Stimulated activated memory B cell treated with anti-CD40 and anti-IgM and Interleukin-4, amounts not matched to agents 10 μg/mL and 1 μg/mL and 100 μg/mL, for 72 hours (primary cell): ENCODE data around the gene PDZD7.

ENCODE experiments used
- ATAC-seq: fragments of 150-1000 bp; cut with Tn5 transposase; 2 replicates; pipeline ENCODE4 v1.10.0; 2021
- H3K27ac Mint-ChIP-seq: one replicate; pipeline ENCODE4 v1.8.0; 2022; ENCODE audit warnings: mild to moderate bottlenecking, mixed read lengths
- H3K27me3 Mint-ChIP-seq: one replicate; pipeline ENCODE4 v1.8.0; 2022; ENCODE audit warnings: mixed read lengths
- H3K36me3 Mint-ChIP-seq: one replicate; pipeline ENCODE4 v1.8.0; 2022; ENCODE audit warnings: mixed read lengths
- H3K4me1 Mint-ChIP-seq: one replicate; pipeline ENCODE4 v1.8.0; 2022; ENCODE audit warnings: mixed read lengths
- H3K4me3 Mint-ChIP-seq: one replicate; pipeline ENCODE4 v1.8.0; 2022; ENCODE audit warnings: mild to moderate bottlenecking, moderate library complexity, mixed read lengths
- H3K9me3 Mint-ChIP-seq: one replicate; pipeline ENCODE4 v1.8.0; 2022; ENCODE audit warnings: mixed read lengths

PDZD7 gene

DNA sequence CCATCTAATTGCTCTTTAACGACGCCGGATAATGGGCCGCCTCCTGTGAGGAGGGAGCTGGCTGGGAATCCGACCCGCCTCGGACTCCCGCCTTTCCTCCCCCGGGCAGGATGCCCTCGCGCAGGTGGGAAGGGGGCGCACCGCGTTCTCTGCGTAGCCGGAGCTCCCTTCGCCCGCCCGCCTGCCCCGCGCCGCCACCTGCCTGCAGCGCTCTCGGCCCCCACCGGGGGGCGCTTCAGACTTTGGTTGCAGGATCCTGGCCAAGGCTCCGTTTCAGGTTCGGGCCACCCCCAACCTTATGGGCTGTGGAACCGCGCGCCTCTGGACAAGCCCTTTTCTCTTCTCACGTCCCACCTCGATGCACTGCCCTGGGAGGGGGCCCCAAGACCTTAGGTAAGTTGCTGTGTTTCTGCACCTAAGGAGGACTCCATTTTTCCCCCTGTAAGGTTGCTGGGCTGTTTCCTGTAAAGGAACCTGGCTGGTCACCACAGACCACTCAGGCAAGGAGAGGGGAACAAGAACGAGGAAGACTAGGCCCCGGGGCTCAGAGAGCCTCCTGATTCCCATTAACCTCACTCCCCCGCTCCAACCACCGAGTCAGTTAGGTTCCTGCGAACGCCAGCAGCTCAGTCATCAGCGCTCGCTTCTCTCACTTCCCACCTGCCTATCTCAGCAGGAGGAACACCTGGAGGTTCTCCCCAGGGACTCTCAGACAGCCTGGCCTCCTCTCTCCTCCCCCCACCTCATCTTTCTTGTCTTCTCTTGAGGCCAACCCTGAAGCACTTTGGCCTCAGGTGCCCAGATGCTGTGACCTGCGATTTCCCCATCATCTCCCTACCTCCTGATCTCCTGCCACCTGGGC lies 19.5 kb upstream of the PDZD7 start:
- H3K27me3 Mint-ChIP-seq: peaks cover 58% of the 10 kb centered on the region
- H3K9me3 Mint-ChIP-seq: no peaks in the 10 kb centered on the region
- peak; percentile 64 for ATAC-seq
- peaks cover 31% of the 10 kb centered on the region for H3K4me1 Mint-ChIP-seq
- H3K27ac Mint-ChIP-seq: no peak overlapping the region
- H3K4me3 Mint-ChIP-seq: peak overlapping the region; percentile 64
- no peaks in the 10 kb centered on the region for H3K36me3 Mint-ChIP-seq

DNA sequence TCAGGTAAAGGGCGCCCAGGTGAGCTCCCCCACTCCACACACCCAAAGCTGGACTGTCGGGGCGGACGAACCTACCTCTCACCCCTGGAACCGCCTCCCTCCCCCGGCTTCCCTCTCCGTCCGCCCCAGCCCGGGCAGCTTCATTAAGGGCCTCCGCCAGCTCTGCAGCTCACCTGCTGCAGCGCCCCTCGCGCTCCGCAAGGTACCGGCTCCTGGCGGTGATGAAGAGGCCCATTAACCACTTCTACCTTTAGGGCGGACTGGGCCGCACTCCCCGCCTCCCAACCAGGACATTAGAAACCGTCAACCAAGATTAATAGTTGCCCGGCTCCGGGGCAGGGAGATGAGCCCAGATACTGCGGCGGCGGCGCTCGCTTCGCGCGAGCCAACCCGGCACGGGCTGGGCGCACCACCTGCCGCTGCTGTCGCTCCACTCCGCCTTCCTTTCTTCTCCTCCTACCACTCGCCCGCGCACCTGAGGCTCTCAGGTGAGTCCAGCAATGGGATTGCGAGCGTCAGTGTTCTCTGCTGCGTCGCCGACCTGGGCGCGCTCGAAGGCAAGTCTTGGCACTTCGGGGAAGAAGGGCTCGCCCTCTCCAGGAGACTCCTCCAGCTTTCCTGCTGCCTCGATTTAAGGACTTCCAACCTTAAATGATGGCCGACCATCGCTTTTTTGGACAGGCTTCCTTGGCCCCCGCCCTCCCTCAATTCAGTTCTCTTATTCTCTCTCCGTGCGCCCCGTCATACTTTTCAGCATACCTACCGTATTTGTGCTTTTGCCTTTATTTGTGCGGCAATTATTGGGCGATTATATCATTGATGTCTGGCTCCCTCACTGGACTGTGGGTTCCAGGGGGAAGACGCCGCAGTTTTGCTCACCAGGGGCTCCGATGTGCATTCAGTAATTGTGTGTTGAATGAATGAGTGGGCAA lies 17.3 kb upstream of the PDZD7 start:
- ATAC-seq: no peak
- H3K27me3 Mint-ChIP-seq: peaks cover 58% of the 10 kb centered on the region
- no peak overlapping the region for H3K4me3 Mint-ChIP-seq
- peaks cover 35% of the 10 kb centered on the region for H3K4me1 Mint-ChIP-seq
- no peaks in the 10 kb centered on the region for H3K9me3 Mint-ChIP-seq
- H3K27ac Mint-ChIP-seq: no peak overlapping the region
- H3K36me3 Mint-ChIP-seq: no peaks in the 10 kb centered on the region

DNA sequence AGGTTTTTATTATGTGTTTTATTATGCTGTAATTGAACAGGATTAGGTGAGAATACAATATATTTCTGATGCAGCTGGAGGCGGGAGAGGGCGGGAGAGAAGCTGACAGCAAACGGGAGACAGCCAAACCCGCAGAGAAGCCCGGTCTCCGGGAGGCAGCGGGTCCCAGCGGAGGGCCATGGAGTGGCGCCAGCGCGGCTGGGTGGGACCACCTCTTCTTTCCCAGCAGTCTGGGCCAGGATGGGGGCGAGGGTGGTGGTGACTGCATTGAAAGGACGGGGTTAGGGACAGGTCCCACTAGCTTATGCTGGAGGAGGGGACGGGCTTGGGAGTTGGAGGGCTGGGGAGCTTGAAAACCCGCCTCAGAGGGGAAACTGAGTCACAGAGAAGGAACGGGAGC lies 16.3 kb upstream of the PDZD7 start:
- Mint-ChIP-seq H3K4me3 (no peak overlapping the region), H3K27ac (no peak overlapping the region)

DNA sequence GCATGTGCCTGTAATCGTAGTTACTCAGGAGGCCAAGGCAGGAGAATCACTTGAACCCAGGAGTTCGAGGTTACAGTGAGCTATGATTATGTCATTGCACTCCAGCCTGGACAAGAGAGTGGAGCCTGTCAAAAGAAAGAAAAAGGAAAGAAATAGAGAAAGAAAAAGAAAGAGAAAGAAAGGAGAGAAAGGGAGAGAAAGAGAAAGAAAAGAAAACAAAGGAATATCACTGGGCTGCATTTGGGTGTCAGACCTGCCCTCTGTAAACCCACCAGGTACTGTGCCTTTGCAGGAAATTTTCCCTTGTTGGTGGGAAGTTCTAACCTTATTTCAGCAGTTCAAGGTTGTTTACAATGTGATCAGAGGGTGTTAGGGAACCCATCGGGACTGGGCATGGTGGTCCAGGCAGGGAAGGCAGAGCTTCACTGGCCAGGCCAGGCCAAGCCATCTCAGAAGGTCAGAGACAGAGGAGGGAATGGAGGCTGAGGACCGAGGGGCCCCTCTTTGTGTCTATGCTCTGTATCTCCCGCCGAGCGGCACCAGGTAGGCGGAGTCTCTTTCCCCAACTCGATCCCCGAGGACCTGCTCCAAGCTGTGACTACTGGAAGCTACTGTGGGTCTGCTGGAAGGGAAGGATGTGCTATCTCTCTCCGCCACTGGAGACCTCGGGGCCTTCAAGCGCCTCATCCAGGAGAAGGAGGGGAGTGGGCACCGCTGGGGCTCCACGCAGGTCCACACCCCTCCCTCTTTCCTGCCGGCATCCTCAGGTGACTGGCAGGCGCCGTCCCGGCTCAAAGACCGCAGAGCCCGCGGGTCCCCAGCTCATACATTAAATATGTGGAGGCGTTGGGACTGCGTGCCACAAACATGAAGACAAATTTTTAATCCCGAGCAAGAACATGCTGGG lies 15.7 kb upstream of the PDZD7 start:
- H3K27me3 Mint-ChIP-seq: peaks cover 58% of the 10 kb centered on the region
- H3K36me3 Mint-ChIP-seq: no peaks in the 10 kb centered on the region
- H3K4me3 Mint-ChIP-seq: no peak overlapping the region
- H3K4me1 Mint-ChIP-seq: peaks cover 48% of the 10 kb centered on the region
- no peaks in the 10 kb centered on the region for H3K9me3 Mint-ChIP-seq
- ATAC-seq: no peak
- H3K27ac Mint-ChIP-seq: no peak overlapping the region

More for the DNA sequence above, 16.3 kb upstream of the PDZD7 start:
- no peaks in the 10 kb centered on the region for H3K9me3 Mint-ChIP-seq
- no peaks in the 10 kb centered on the region for H3K36me3 Mint-ChIP-seq
- H3K4me1 Mint-ChIP-seq: peaks cover 45% of the 10 kb centered on the region
- no peak for ATAC-seq
- H3K27me3 Mint-ChIP-seq: peaks cover 58% of the 10 kb centered on the region

DNA sequence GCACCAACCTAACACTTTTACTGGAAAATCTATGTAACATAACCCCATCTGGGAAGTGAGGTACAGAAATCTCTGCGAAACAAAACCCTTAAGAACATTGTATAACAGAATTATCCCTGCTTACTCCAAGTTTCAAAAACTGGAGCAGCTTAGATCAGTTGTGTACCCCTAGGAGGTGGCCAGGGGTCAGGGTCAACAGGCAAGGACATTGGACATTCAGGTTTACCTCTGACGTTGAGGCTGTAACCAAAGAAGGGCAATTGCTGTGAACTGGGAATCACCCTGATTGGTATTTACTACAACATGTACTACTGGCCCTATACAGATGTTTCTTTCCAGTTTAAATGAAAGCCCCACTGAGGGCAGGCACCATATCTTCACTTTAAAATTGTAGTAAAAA lies 13.2 kb upstream of the PDZD7 start:
- Mint-ChIP-seq H3K4me3 (no peak overlapping the region), H3K4me1 (peaks cover 36% of the 10 kb centered on the region), H3K9me3 (no peaks in the 10 kb centered on the region), H3K27me3 (peaks cover 33% of the 10 kb centered on the region), H3K36me3 (no peaks in the 10 kb centered on the region), H3K27ac (no peak overlapping the region)
- ATAC-seq: no peak

DNA sequence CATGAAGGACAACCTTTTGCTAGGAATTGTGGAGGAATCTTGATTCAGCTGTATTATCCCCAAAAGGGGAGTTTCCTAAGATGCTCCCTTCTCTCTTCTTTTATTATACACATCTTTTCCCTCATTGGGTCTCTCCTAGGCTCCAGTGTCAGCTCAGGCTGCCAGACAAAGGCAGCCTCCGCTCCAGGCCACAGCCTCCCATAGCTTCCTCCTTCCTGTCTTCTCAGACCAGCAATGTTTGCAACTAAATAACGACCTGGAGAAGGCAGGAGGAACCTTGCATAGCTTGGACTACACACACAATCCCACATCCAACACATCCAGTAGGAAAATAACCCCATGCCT lies 12.4 kb upstream of the PDZD7 start:
- H3K4me1 Mint-ChIP-seq: peaks cover 28% of the 10 kb centered on the region
- peak overlapping the region; percentile 94 for H3K4me3 Mint-ChIP-seq
- peaks cover 25% of the 10 kb centered on the region for H3K27me3 Mint-ChIP-seq
- H3K9me3 Mint-ChIP-seq: no peaks in the 10 kb centered on the region
- peaks cover 4% of the 10 kb centered on the region for H3K36me3 Mint-ChIP-seq
- no peak for ATAC-seq
- peak overlapping the region; percentile 95 for H3K27ac Mint-ChIP-seq

DNA sequence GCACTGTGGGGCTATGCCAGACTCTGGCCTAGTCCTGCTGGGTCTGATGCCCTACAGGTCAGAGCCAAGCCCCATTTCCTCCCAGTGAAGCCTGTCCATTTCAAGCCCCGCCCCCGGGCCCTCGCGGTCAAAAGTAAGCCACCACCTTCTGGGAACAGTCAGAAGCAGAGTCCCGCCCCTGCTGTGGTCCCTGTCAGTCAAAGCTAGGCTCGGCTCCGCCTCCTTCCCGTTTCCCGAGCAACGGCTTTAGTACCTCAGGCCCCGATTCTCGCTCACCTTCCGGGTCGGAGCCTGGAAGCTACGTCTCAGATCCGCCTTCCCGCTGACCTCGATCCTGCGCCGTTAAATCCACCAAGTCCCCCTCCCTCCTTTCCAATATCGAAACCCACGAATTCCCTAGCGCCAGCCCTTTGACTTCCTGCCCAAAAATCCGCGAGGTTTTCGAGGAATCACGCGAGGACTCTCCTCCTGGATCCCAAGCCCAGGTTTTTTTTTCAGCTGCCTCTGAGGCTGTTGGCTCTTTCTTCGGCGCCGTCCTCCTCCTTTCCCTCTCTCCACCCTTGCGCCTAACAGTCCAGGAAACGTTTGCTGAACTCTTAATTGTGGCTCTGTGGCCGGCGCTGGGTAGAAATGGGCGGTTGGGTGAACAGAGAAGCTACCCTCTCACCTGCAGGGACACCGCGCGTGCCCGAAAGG lies 11.9 kb upstream of the PDZD7 start:
- H3K4me3 Mint-ChIP-seq: peak overlapping the region; percentile 94
- H3K9me3 Mint-ChIP-seq: no peaks in the 10 kb centered on the region
- peak overlapping the region; percentile 95 for H3K27ac Mint-ChIP-seq
- H3K4me1 Mint-ChIP-seq: peaks cover 25% of the 10 kb centered on the region
- peaks cover 20% of the 10 kb centered on the region for H3K27me3 Mint-ChIP-seq
- peaks cover 9% of the 10 kb centered on the region for H3K36me3 Mint-ChIP-seq
- peak; percentile 96 for ATAC-seq

DNA sequence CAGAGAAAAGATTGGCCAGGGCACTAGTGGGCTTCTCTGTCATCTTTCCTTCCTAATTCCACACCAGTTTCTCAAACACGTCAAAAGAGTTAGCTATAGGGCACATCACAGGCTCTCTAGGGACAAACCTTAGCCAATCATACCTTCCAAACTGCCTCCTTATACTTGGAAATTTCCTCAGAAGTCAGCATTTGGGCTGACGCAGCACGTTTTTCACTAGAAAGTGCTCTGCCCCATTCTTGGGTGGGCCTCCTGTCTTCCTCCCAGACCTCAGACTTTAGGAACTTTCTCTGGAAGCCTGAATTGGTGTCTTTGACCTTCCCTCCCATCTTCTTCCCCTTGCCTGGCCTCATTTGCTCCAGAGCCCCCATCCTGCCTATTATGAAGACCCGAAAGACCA lies 11.2 kb upstream of the PDZD7 start:
- no peak for ATAC-seq
- H3K4me3 Mint-ChIP-seq: peak overlapping the region; percentile 94
- H3K4me1 Mint-ChIP-seq: peaks cover 25% of the 10 kb centered on the region
- H3K9me3 Mint-ChIP-seq: no peaks in the 10 kb centered on the region
- H3K36me3 Mint-ChIP-seq: peaks cover 16% of the 10 kb centered on the region
- peak overlapping the region; percentile 95 for H3K27ac Mint-ChIP-seq
- peaks cover 13% of the 10 kb centered on the region for H3K27me3 Mint-ChIP-seq

DNA sequence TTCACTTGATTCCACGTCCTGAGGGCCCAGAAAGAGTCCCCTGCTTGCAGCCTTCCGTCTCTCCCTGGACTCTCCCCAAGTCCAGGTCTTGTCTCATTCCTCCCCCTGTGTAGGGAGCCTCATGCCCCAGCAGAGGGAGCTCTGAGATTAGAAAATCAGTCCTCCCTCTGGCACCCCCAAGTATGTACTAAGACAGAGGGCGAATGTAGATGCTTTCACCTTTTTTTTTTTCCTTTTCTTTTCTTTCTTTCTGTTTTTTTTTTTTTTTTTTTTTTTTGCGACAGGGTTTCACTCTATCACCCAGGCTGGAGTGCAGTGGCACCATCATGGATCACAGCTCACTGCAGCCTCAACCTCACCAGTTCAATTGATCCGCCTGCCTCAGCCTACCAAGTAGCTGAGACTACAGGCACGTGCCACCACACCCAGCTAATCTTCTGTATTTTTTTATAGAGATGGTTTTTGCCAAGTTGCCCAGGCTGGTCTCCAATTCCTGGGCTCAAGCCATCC lies 10.4 kb upstream of the PDZD7 start:
- H3K27ac Mint-ChIP-seq: no peak overlapping the region
- H3K36me3 Mint-ChIP-seq: peaks cover 24% of the 10 kb centered on the region
- H3K9me3 Mint-ChIP-seq: no peaks in the 10 kb centered on the region
- H3K27me3 Mint-ChIP-seq: peaks cover 5% of the 10 kb centered on the region
- H3K4me1 Mint-ChIP-seq: peaks cover 25% of the 10 kb centered on the region
- ATAC-seq: peak; percentile 83
- no peak overlapping the region for H3K4me3 Mint-ChIP-seq

DNA sequence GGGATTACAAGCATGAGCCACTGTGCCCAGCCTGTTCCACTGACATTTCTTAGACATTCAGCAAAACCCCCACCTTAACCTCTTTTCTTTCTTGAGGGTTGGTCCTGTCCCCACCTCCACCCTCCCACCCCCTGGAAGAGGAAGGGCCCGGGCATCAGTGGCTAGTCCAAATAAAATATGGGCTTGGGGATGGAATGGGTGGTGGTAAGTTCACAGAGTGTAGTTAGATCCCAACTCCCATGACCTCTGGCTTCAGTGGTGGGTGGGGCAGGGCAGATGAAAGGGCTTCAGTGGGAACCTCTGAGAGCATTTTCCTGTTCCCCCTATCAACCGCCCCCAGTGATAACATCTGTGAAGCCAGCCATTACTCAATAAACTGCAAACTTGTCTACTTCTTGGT lies 9.9 kb upstream of the PDZD7 start:
- Mint-ChIP-seq H3K27me3 (peaks cover under 1% of the 10 kb centered on the region), H3K27ac (no peak overlapping the region), H3K9me3 (no peaks in the 10 kb centered on the region), H3K36me3 (peaks cover 28% of the 10 kb centered on the region), H3K4me3 (no peak overlapping the region), H3K4me1 (peaks cover 25% of the 10 kb centered on the region)
- no peak for ATAC-seq

DNA sequence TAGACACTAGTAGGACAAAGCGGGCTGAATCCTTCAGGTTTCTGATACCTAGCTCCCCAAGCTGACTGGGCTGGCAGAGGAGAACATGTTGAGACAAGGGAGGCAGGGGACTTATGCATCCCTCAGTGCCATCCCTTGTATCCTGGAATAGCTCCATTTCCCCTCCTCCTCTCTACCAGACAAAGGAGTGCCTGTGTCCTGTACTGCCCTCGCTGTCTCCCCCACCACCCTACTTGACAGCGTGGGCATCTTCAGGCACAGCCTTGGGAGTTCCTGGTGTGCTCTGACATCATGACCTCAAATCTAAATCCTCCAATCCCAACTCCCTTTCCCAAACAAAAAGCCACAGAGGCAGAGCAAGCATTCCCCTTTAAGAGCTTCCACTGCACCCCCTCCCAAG lies 9.1 kb upstream of the PDZD7 start:
- Mint-ChIP-seq H3K4me1 (peaks cover 25% of the 10 kb centered on the region), H3K36me3 (peaks cover 29% of the 10 kb centered on the region), H3K9me3 (no peaks in the 10 kb centered on the region), H3K27me3 (no peaks in the 10 kb centered on the region), H3K4me3 (no peak overlapping the region), H3K27ac (no peak overlapping the region)
- no peak for ATAC-seq

DNA sequence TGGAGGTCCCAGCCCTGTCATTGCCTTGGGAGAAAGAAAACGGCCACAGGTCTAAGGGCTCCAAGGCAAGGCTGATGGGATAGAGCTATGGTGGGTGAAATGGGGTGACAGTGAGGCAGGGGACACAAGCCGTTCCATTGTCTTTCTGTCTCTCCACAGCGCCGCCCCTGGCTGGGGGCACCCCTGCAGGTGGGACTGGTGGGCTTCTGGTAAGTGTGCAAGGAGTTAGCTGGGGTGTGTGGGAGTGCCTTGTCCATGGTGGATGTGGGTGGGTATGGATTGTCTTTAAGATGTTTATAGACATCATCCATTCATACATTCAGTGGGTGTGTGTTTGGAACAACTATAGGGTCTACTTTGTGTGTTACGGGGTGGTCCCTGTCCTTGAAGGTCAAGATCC lies 7.6 kb upstream of the PDZD7 start:
- Mint-ChIP-seq H3K27me3 (no peaks in the 10 kb centered on the region), H3K9me3 (no peaks in the 10 kb centered on the region), H3K27ac (no peak overlapping the region), H3K4me3 (no peak overlapping the region), H3K4me1 (peaks cover 23% of the 10 kb centered on the region), H3K36me3 (peaks cover 29% of the 10 kb centered on the region)
- no peak for ATAC-seq

DNA sequence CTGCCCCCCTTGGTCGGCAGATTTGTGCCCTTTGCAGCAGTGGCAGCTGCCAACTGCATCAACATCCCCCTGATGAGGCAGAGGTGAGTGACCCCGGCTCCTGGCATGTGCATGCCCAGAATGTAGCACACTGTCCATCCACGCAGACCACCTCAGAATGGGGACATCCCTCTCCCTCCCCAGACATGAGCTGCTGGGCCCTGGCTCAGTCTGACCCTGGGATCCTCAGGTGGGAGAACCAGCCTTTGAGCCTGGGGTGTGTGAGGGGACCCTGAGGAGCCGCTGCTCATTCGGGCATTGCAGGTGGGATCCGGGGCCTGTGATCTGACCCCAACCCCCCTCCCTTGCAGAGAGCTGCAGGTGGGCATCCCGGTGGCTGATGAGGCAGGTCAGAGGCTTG lies 5.8 kb upstream of the PDZD7 start:
- no peaks in the 10 kb centered on the region for H3K9me3 Mint-ChIP-seq
- no peak for ATAC-seq
- peaks cover 29% of the 10 kb centered on the region for H3K36me3 Mint-ChIP-seq
- no peaks in the 10 kb centered on the region for H3K27me3 Mint-ChIP-seq
- H3K4me3 Mint-ChIP-seq: no peak overlapping the region
- peaks cover 21% of the 10 kb centered on the region for H3K4me1 Mint-ChIP-seq
- H3K27ac Mint-ChIP-seq: no peak overlapping the region

DNA sequence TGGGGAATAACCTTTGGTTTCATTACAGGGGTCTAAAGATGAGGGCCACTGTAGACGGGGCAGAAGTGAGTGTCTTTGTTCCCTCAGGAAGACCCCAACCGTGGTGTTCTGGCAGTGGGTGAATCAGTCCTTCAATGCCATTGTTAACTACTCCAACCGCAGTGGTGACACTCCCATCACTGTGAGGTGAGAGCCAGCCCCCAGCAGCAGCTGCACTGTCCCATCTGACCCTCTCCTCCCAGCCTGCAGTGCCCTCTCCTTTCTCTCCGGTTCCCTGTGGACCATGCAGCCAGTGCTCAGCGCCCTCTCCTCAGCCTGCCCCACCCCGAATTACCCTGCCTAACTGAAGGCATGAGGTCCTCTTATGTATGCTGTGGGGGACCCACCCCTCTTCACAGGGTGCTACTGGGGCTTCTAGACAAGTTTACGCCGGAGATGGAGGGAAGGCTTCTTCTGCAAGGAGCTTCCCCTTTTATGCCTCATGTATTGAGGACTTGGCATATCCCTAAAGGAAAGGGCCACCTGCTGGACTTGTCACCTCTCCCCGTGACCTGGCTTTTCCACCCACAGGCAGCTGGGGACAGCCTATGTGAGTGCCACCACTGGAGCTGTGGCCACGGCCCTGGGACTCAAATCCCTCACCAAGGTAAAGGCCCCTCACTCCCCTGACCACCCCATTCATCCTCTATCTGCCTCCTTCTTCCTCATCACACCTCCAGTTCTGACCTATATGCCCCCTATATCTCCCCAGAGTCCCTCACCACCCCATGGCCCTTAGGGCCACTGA lies 5.2 kb upstream of the PDZD7 start:
- ATAC-seq: no peak
- H3K27me3 Mint-ChIP-seq: no peaks in the 10 kb centered on the region
- peaks cover 29% of the 10 kb centered on the region for H3K36me3 Mint-ChIP-seq
- no peak overlapping the region for H3K4me3 Mint-ChIP-seq
- H3K27ac Mint-ChIP-seq: no peak overlapping the region
- no peaks in the 10 kb centered on the region for H3K9me3 Mint-ChIP-seq
- H3K4me1 Mint-ChIP-seq: peaks cover 21% of the 10 kb centered on the region
